Measurements from ENCODE around the gene TPCN2. TPM values are rescaled to one million over a fixed set of nuclear protein-coding genes. Genes with fewer than 3 reads are reported as not detected.
A peak's percentile ranks its signal among the peaks of the same experiment; 100 is the strongest.

TPCN2 gene
- total RNA-seq, 1 experiment from 2014 or later = 5.5 TPM

DNA sequence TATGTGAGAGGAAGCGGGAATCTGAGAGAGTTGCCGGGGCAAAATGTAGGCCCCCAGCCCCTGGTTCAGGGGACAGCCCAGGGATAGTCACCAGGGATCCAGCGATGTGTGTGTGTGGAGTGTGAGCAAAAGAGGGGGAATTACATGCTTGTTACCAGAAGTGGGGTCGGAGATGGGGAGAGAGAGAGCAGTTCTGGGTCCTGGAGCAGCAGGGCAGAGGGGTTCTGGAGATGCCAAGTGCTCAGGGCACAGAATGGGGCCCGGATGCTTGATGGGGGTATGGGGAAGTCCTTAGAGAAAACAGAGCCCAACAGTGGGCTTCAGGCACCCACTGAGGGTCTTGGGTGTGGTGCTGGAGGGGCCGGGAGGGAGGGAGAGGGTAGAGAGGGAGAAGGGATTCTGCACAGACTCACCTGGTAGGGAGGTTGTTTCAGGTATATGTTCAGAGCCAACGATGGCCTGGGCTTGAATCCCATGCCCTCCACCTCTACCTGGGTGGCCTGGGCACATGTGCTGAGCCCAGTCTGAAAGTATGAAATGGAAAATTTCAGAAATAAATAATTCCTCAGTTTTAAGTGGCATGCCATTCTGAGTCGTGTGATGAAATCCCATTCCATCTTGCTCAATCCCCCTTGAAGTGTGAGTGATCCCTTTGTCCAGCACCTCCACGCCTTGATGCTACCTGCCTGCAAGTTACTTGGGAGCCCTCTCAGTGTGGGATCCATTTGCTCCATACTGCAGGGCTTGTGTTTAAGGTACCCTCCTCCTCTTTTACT is 119.4 kb downstream of the TPCN2 start:
- H3K4me1 ChIP-seq = peaks cover 26% of the 10 kb centered on the region
- no peak overlapping the region for H3K4me3 ChIP-seq
- H3K36me3 ChIP-seq = no peaks in the 10 kb centered on the region
- no peaks in the 10 kb centered on the region for H3K27me3 ChIP-seq
- peaks cover 5% of the 10 kb centered on the region; the same call in 1 of the 2 replicates for H3K9me3 ChIP-seq (replicated peaks)
- no peak for DNase-seq
- H3K27ac ChIP-seq = no peak overlapping the region

DNA sequence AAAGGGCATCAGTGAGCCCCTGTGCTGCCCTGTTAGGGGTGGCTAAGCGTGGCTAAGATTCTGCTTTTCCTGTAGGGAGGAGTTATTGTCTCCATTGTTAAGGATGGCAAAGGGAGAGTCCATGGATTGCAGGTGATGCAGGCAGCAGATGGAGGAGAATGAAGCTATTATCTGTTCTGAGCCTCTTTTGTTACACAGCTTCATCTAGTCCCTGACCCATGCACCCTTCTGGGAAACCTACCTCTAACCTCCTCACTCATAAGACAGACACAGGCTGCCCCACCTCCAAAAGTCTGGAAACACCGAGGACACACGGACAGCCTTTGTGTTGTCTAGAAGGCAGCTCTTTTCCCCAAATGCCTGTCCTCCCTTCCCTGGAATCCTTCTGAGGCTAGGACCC is 120.7 kb downstream of the TPCN2 start:
- Histone ChIP-seq H3K27ac (no peak overlapping the region), H3K9me3 (replicated peaks) (no peaks in the 10 kb centered on the region), H3K27me3 (no peaks in the 10 kb centered on the region), H3K4me3 (no peak overlapping the region), H3K36me3 (no peaks in the 10 kb centered on the region), H3K4me1 (peaks cover 26% of the 10 kb centered on the region)
- no peak for DNase-seq

- H3K9me3 ChIP-seq (replicated peaks) = no peaks in the 10 kb centered on the region
- H3K4me3 ChIP-seq = no peak overlapping the region
- no peaks in the 10 kb centered on the region for H3K36me3 ChIP-seq
- peak overlapping the region; percentile 19 for H3K27ac ChIP-seq
- no peaks in the 10 kb centered on the region for H3K27me3 ChIP-seq
- DNase-seq = peak; percentile 79 to 82
- H3K4me1 ChIP-seq = peaks cover 26% of the 10 kb centered on the region
Observed at GRCh38 chr11:69170704-69171103, 122.0 kb downstream of the TPCN2 start.

- H3K9me3 ChIP-seq (replicated peaks) = no peaks in the 10 kb centered on the region
- no peaks in the 10 kb centered on the region for H3K27me3 ChIP-seq
- no peaks in the 10 kb centered on the region for H3K36me3 ChIP-seq
- H3K27ac ChIP-seq = peak overlapping the region; percentile 19; the same call in 1 of the 2 replicates
- DNase-seq = no peak
- H3K4me1 ChIP-seq = peaks cover 20% of the 10 kb centered on the region
- no peak overlapping the region for H3K4me3 ChIP-seq
Observed at GRCh38 chr11:69171476-69172240, 122.9 kb downstream of the TPCN2 start.

GRCh38 chr11:69172674-69173073 is 123.9 kb downstream of the TPCN2 start:
- peak in 1 of 2 experiments; percentile 20 for DNase-seq
- Histone ChIP-seq H3K27ac (no peak overlapping the region), H3K27me3 (no peaks in the 10 kb centered on the region), H3K9me3 (replicated peaks) (no peaks in the 10 kb centered on the region), H3K4me3 (no peak overlapping the region), H3K4me1 (peaks cover 13% of the 10 kb centered on the region), H3K36me3 (no peaks in the 10 kb centered on the region)

- Histone ChIP-seq H3K9me3 (replicated peaks) (no peaks in the 10 kb centered on the region), H3K36me3 (no peaks in the 10 kb centered on the region), H3K27ac (no peak overlapping the region), H3K4me1 (peaks cover 13% of the 10 kb centered on the region), H3K4me3 (no peak overlapping the region), H3K27me3 (no peaks in the 10 kb centered on the region)
- DNase-seq = no peak
Observed at GRCh38 chr11:69173331-69173730, 124.6 kb downstream of the TPCN2 start.

GRCh38 chr11:69173925-69174581 is 125.3 kb downstream of the TPCN2 start:
- Histone ChIP-seq H3K27ac (no peak overlapping the region), H3K4me1 (peaks cover 13% of the 10 kb centered on the region), H3K9me3 (replicated peaks) (no peaks in the 10 kb centered on the region), H3K4me3 (no peak overlapping the region), H3K27me3 (no peaks in the 10 kb centered on the region), H3K36me3 (no peaks in the 10 kb centered on the region)
- DNase-seq = no peak

DNA sequence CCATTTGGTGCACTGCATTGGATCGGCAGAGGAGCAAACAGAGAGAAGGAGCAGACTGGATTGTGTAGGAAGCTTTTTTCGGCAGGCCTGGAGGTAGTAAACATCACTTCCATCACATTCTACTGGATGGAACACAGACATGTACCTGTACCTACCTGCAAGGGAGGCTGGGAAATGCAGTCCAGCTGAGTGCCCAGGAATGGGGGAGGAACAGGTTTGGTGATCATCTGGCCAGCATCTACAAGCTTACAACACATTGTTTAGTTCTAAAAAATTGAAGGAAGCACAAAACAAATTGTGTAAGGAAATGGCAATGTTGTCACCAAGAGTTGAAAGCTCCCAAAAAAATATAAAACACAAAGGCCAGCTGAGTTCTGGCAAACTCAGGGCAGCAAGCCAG is 126.1 kb downstream of the TPCN2 start:
- no peak for DNase-seq
- H3K27ac ChIP-seq = no peak overlapping the region
- no peak overlapping the region for H3K4me3 ChIP-seq
- no peaks in the 10 kb centered on the region for H3K9me3 ChIP-seq (replicated peaks)
- H3K4me1 ChIP-seq = peaks cover 13% of the 10 kb centered on the region
- no peaks in the 10 kb centered on the region for H3K27me3 ChIP-seq
- H3K36me3 ChIP-seq = no peaks in the 10 kb centered on the region

- no peaks in the 10 kb centered on the region for H3K27me3 ChIP-seq
- H3K36me3 ChIP-seq = no peaks in the 10 kb centered on the region
- H3K27ac ChIP-seq = no peak overlapping the region
- H3K4me1 ChIP-seq = no peaks in the 10 kb centered on the region
- no peaks in the 10 kb centered on the region for H3K9me3 ChIP-seq (replicated peaks)
- H3K4me3 ChIP-seq = no peak overlapping the region
- peak in 1 of 2 experiments; percentile 30 for DNase-seq
Observed at GRCh38 chr11:69178819-69179482, 130.2 kb downstream of the TPCN2 start.

DNA sequence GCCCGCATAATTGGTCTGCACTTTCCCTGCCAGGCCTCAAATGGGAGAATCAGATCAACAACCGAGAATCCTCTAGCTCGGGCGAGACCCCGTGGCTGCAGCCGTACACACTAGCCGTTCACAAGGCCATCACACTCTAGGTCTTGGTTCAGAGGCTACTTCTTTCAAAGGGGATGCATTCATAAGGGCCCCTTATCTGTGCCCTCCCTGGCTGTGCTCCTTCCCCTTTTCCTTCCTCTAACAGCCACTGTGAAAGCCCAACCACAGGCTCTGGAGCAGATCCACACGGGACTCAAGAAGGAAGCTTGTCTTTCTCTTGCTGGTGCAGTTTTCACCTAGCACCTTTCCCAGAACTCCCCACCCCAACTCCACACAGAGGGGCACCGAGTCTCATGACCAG is 131.5 kb downstream of the TPCN2 start:
- Histone ChIP-seq H3K27ac (no peak overlapping the region), H3K27me3 (no peaks in the 10 kb centered on the region), H3K36me3 (no peaks in the 10 kb centered on the region), H3K4me3 (no peak overlapping the region), H3K4me1 (no peaks in the 10 kb centered on the region), H3K9me3 (replicated peaks) (no peaks in the 10 kb centered on the region)
- no peak for DNase-seq

- DNase-seq = no peak
- Histone ChIP-seq H3K36me3 (no peaks in the 10 kb centered on the region), H3K4me3 (no peak overlapping the region), H3K27ac (no peak overlapping the region), H3K9me3 (replicated peaks) (no peaks in the 10 kb centered on the region), H3K4me1 (no peaks in the 10 kb centered on the region), H3K27me3 (no peaks in the 10 kb centered on the region)
Observed at GRCh38 chr11:69180726-69181125, 132.0 kb downstream of the TPCN2 start.

DNA sequence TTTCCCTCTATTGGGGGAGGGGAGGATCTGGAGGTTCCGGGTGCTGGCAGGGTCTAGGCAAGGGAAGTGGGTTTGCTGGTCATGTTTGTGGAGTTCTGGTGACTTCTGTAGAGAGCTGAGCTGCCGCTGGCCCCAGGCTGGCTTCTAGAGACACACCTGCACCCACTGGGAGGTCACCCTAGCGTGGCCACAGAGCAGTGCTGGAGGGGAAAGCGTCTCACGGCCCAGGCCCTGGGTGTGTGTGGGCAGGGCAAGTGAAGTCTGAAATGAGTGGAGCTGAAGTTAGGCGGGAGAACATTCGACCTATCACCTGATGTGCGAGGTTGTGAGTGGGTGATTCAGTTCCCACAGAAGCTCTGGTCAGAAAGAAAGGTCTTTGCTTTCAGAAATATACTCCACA is 134.9 kb downstream of the TPCN2 start:
- no peak overlapping the region for H3K4me3 ChIP-seq
- no peaks in the 10 kb centered on the region for H3K9me3 ChIP-seq (replicated peaks)
- no peaks in the 10 kb centered on the region for H3K4me1 ChIP-seq
- H3K27ac ChIP-seq = no peak overlapping the region
- H3K36me3 ChIP-seq = no peaks in the 10 kb centered on the region
- H3K27me3 ChIP-seq = no peaks in the 10 kb centered on the region
- DNase-seq = no peak
